Measurements from ENCODE around the gene C2orf69.
A peak's percentile ranks its signal among the peaks of the same experiment; 100 is the strongest.
"Not testable (repeated sequence)": the region's sequence is repeated elsewhere in the genome, so short reads cannot be mapped to it uniquely, and the experiment has no call there.

The C2orf69 gene

GRCh38 chr2:199911052-199911876 is at the start of gene C2orf69:
C2orf69 (plus strand) TSS chr2:199911293; CDS start chr2:199911439, 146 bp downstream.
- peak; percentile 96 for DNase-seq

DNA sequence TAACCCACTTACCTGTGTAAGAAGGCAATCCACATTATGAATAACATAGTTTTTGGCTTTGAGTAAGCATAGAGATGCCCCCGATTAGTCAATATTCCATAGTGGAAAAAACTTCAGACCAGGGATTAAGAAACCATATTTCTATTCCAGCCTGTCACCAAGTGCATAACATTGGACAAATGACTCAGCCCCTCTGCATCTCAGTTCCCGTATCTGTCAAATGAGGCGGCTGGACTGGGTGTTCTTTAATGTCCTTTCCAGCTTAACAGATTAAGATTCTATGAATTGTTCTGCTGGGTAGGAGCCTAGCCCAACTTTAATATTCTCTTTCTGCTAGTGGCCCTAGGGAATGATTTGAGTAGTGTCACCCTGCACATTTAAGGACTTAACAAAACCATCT is 48.3 kb upstream of the C2orf69 start:
- DNase-seq, result no peak

GRCh38 chr2:199865905-199866304 is 45.2 kb upstream of the C2orf69 start:
- no peak for DNase-seq

DNA sequence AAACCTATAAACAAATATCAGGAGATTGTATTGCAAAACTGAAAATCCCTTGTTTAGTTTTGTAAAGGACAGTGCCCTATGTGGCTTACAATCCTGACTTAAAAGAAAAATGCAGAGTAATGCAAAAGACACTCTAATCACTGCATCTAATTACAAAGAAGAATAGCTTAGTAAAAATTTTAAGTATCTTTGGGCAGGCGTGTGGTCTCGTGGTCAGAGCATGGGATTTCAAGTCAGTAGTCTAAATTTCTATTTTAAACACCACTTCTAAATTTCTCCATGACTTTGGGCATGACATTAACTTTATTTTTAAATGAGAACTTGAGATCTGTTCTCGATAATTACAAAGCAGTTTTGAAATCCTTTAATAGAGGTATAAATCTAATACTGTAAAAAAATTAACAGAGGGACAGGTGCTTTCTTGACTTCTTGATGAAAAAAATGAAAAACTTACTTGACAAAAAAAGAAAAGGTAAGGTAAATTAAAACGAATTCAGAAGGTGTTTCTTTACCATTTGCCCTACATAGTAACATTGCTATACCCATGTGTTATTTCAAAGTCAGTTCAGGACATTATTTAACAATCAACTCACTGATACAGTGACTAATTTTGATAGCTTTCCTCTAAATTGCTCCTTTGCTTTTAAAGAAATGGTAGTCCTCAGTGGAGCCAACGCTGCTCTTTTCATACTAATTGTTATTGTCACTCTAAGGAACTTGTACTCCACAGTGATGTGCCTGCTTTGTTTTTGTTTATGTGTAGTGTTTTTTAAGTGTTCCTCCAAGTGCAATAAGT is 42.5 kb upstream of the C2orf69 start:
- no peak for DNase-seq

DNA sequence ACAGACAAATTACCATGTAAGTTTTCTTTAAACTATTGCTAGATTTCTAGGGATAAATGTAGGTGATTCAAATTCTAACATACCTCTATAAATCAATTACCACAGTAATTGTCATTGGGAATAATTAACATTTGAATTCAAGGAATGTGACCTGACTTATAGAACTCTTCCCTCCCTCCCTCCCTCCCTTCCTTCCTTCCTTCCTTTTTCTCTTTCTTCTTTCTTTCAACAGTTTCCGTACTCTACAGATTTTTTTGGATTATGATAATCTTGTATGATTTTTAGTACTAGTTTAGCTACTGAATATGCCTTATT is 41.9 kb upstream of the C2orf69 start:
- DNase-seq, result no peak

DNA sequence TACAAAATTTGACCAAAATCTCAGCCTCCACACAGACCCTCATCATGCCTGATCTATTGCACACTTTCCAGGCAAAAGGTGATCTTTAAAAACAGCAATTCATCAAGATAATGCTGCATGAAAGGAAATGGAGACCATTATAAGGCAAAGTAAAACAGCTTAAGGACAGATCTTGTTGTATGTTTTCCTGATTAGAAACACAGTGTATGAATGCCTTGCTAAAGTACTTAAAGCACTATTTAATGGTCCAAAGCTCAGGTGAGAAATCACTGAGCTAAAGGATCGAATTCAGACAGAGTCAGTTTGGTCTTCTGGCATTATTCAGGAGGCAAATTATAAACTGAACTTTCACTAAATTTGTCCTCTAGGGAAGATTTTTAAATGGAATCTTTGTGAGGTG is 41.4 kb upstream of the C2orf69 start:
- DNase-seq, result no peak

DNA sequence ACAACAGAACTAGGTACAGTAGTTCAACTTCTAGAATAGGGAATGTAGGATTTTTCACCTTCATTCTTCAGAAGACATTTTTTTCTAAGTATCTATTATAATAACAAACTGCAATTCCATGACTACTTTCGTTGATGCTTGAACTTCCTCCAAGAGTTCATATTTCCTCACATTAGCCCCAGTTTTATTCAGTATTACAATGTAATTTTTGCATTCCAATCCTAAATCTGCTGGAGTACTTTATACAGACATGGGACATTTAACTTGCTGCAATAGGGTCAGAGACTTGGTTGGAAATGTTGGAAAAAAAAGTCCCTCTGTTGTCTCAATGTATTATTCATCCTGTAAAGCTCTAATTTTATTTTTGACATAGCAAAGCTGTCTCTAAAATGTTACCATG is 40.5 kb upstream of the C2orf69 start:
- no peak for DNase-seq

DNA sequence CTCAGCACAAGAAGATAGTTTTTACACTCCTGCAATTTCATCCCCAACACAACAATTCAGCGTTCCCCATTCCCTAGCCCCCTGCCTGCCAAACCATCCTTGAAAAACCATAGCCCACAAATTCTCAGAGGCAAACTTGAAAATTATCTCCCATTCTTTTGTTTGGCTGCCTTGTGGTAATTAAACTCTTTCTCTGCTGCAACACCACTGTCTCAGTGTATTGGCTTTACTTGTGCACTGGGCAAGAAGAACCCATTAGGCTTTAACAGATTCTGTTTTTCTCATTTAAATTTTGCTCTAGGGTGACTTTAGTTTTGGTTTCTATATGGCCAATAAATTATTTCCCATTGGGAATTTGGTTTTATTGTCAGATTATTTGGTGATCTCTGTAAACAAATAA is 36.9 kb upstream of the C2orf69 start:
- no peak for DNase-seq

GRCh38 chr2:199875400-199875799 is 35.7 kb upstream of the C2orf69 start:
- DNase-seq, result no peak

DNA sequence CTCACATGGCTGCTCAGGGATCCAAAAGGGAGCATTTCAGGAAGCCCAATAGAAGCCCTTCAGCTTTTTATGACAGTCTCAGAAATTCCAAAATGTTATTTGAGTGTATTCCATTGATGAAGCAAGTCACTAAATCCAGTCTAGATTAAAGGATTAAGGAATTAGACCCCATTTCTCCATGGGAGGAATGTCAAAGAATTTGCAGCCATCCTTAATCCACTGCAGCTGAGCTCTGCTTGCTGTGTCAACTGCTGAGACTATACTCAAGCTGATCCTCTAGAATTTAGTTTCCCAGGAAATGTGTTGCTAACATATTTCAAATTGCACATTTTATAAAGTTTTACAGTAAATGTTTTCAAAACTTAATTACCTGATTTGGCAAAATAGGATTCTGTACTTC is 28.4 kb upstream of the C2orf69 start:
- DNase-seq, result no peak

DNA sequence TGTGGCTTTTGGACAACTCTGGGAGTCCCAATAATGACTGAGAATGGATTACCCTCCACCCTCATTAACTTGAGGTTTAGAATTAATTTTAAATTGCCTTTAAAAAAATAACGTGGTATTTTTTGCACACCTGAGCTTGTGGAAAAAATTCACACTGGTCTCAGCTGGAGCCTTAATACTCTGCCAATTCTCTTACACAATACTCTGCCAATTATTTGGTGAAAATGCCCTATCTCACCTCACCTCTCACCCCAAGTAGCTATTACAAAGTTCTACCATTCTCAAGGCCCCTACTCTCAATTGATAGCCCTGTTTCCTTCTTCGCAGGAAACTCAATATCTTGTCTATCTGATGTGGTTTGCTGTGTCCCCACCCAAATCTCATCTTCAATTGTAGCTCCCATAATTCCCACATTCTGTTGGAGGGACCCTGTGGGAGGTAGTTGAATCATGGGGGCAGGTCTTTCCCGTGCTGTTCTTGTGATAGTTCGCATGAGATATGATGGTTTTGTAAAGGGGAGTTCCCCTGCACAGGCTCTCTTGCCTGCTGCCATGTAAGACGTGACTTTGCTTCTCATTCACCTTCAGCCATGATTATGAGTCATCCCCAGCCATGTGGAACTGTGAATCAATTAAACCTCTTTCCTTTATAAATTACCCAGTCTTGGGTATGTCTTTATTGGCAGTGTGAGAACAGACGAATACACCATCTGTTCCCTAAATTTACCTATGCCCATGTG is 27.4 kb upstream of the C2orf69 start:
- DNase-seq, result no peak

GRCh38 chr2:199895406-199895805 is 15.7 kb upstream of the C2orf69 start:
- DNase-seq, result no peak

GRCh38 chr2:199896617-199897016 is 14.5 kb upstream of the C2orf69 start:
- no peak for DNase-seq

DNA sequence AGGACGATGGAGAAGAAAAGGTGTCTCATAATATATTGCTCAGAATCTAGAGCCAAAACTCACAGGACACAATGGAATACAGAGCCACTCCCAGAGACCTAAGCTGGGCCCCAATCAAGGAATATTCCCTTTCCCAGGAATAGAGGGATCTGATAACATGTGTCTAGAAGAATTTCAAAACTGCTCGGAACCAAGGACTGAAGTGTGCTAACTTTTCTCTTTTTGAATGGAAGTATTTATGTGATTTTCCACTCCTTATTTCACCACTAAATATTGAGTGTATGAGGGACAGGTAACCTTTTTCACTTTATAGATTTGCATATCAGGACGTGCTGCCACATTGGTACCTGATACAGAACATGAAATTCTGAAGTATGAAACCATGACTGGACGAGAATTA is 9.2 kb upstream of the C2orf69 start:
- DNase-seq, result no peak

DNA sequence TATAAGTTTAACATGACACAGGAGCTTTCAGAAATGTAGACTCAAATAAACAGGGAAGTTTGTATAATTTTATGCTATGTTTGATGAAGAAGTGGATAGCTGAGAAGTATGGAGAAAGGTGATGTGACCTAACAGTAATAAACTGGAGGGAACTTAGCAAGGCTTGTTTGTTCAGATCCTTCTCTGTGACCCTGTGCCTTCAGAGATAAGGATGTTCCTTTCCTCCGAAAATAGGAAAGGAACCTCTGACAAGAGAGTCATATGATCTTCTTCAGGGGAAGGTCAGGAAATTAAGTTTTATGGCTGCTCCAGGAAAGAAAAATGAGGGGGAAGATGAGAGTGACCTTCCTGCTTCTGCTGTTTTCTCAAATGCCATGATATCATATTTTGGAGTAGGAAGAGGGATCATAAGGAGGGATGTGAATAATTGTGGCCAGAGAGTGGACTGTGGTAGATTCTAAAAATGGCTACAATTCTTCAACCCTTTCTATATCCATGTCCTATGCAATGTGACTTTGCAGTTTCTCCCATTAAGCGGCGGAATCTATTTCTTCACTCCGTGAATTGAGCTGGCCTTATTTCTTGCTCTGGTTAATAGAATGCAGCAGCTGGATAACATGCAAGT is 8.5 kb upstream of the C2orf69 start:
- no peak for DNase-seq

- no peak for DNase-seq
These were observed 8.0 kb upstream of the C2orf69 start for GRCh38 chr2:199903111-199903510.

DNA sequence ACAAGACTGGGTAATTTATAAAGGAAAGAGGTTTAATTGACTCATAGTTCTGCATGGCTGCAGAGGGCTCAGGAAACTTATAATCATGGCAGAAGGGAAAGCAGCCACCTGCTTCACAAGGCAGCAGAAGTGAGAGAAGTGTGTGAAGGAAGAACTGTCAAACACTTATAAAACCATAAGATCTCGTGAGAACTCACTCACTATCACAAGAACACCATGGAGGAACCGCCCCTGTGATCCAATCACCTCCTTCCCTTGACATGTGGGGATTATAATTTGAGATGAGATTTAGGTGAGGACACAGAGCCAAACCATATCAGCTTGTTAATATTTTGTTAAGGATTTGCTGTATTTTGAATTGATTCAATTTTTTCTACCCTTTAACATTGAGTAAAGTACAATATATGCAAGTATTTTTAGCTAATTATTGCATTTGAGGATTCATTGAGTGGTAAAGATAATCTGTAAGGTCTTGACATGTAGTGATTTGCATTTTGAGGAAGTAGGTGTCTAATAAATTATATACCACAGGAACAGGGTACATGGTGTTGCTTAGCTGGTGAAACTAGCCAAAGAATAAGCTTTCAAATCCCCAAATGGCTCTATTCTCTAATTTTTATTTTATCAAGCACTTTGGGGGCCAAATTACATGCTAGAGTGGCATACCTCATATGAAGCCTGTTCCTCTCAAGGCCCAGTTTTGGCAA is 3.9 kb upstream of the C2orf69 start:
- no peak for DNase-seq

DNA sequence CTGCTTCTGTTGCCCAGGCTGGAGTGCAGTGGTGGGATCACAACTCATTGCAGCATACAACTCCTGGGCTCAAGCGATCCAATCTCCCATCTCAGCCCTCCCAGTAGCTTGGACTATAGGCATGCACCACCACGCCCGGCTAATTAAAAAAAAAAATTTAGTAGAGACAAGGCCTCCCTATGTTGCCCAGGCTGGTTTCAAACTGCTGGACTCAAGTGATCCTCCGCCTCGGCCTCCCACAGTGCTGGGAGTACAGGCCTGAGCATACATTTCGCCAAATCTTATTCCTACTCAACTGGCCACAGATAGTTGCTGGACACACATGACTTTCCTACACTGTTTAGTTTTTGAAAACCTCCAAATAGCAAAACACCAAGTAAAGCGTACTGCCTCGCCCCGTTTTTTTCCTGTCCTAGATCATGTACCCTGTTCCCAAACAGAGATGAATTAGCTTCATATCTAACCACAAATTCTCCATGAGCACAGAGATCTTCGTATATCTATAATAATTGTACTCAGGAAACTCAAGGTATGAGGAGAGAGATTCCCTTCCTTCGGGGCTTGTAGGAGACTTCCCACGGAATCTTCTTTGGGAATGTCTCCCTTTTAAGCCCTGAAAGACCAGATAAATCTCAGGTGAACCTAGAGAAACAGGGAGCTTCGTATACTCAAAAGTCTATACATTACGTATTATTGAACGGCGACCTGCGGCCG is 598 bp upstream of the C2orf69 start:
- no peak for DNase-seq

- no peak for DNase-seq
These were observed 726 bp downstream of the C2orf69 start for GRCh38 chr2:199911877-199912161.

DNA sequence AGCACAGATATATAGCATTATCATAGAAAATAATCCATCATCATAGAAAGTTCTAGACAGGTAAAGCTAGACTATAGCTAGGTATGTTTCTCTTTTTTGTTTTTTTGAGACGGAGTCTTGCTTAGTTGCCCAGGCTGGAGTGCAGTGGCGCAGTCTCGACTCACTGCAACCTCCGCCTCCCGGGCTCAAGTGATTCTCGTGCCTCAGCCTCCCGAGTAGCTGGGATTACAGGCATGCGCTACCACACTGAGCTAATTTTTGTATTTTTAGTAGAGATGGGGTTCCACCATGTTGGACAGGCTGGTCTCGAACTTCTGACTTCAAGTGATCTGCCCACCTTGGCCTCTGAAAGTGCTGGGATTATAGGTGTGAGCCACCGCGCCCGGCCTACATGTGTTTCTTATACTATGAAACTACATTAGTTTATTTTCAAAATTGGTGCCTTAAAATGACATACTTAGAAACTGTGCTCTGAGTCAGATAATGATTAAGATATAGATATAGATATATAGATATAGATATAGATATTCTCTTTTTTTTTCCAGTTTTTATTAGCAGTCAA is 1.5 kb downstream of the C2orf69 start:
- not testable (repeated sequence) for DNase-seq

DNA sequence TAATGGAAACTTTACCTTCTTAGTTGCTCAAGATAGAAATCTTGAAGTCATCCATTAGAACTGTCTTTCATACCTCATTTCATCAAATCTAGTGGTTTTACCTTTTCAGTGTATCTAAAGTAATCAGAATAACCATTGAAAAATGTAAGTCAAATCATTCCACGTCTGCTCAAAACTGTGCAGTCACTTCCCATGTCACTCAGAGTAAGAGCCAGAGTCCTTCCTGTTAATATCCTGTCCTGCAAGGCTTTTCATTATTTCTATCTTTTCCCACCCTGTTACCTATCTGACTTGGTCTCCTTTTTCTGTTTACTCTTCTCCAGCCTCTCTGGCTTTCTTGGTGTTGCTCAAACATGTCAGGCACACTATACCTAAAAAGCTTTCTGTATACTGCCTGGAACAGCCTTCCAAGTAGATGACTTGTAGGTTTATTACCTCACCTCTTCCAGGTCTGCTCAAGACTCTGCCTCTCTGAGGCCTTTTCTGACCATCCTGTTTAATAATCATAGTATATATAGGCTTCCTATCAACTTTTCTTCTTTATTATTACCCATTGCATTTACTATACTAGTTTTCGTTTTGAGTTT is 3.4 kb downstream of the C2orf69 start:
- DNase-seq, result no peak
